Uterus (tissue), 4 donors: ENCODE measurements around the gene TRNP1. TPM values are rescaled to one million over a fixed set of nuclear protein-coding genes. Genes with fewer than 3 reads are reported as not detected.

ENCODE experiments used
- DNase-seq, 2 donors: peaks; one replicate each; pipeline ENCODE4 v3.0.0-alpha.2; 2019 to 2020
- H3K27ac ChIP-seq, 2 donors: fragments of 200-600 bp; sonication (generic); 1 replicate in 1 of 2; 2 replicates in 1 of 2; pipeline ENCODE4 v1.5.1; 2016 to 2018
- H3K27me3 ChIP-seq, 2 donors: fragments of 200-600 bp; sonication (generic); one replicate each; pipeline ENCODE4 v1.5.1; 2018 to 2019; ENCODE audit warnings: control low read depth in 1 of 2
- H3K36me3 ChIP-seq, 2 donors: fragments of 200-600 bp; sonication (generic); one replicate each; pipeline ENCODE4 v1.5.1; 2019; ENCODE audit warnings: control low read depth in 1 of 2
- H3K4me1 ChIP-seq, 2 donors: fragments of 200-600 bp; sonication (generic); one replicate each; pipeline ENCODE4 v1.5.1; 2018 to 2019; ENCODE audit warnings: control low read depth in 1 of 2
- H3K4me3 ChIP-seq, 2 donors: fragments of 200-600 bp; sonication (generic); 1 replicate in 1 of 2; 2 replicates in 1 of 2; pipeline ENCODE4 v1.5.1; 2018 to 2019; ENCODE audit warnings: mild to moderate bottlenecking in 1 of 2
- H3K9me3 ChIP-seq, 2 donors: fragments of 200-600 bp; sonication (generic); one replicate each; pipeline ENCODE4 v1.5.1; 2019; ENCODE audit warnings: control low read depth in 1 of 2
- CTCF ChIP-seq, 4 experiments: fragments of 200-600 bp in 2 of 4; fragments of 450-650 bp in 2 of 4; sonication (generic) in 2 of 4; IDR thresholded peaks; one replicate each; pipeline ENCODE4 v1.5.1; 2016 to 2019; ENCODE audit warnings: antibody characterized with exemption in 4 of 4, mild to moderate bottlenecking in 2 of 4, moderate library complexity in 1 of 4
- POLR2A ChIP-seq, 2 donors: fragments of 450-650 bp; IDR thresholded peaks; one replicate each; pipeline ENCODE4 v1.6.1; 2016; ENCODE audit warnings: antibody characterized with exemption in 2 of 2, mild to moderate bottlenecking in 1 of 2, moderate library complexity in 1 of 2
- intact Hi-C: fragments of 100-400 bp; cut with DNase I; formaldehyde crosslinking; loops from one replicate; pipeline ENCODE4 v1.15.1; 2023; ENCODE audit warnings: low total_unique reads
- total RNA-seq, 4 donors: library from RNA; depleted of rRNA in 3 of 4; stranded (reverse); fragments of >200 nt in 3 of 4; gene quantifications; one replicate each; pipeline versions ENCODE4 v1.1.0 to v1.2.4, GENCODE V29; 2014 to 2023
- donor health status: DM: yes; HTN: yes; CAD: no.

TRNP1 gene
- total RNA-seq, 4 donors from 2014 or later: 1.5 to 11.9 (median 7.2) TPM

- intact Hi-C loops: no loop called here
- no peaks in the 10 kb centered on the region for H3K27me3 ChIP-seq
- no peaks in the 10 kb centered on the region for H3K36me3 ChIP-seq
- no peak for DNase-seq
- TF ChIP-seq POLR2A (IDR thresholded peaks at IDR 0.05) (no peak), CTCF (IDR thresholded peaks at IDR 0.05) (no peak)
- no peaks in the 10 kb centered on the region for H3K4me1 ChIP-seq
- H3K4me3 ChIP-seq: no peak overlapping the region
- H3K9me3 ChIP-seq: no peaks in the 10 kb centered on the region
- no peak overlapping the region for H3K27ac ChIP-seq
These were observed 44.1 kb upstream of the TRNP1 start for GRCh38 chr1:26949266-26949925.

DNA sequence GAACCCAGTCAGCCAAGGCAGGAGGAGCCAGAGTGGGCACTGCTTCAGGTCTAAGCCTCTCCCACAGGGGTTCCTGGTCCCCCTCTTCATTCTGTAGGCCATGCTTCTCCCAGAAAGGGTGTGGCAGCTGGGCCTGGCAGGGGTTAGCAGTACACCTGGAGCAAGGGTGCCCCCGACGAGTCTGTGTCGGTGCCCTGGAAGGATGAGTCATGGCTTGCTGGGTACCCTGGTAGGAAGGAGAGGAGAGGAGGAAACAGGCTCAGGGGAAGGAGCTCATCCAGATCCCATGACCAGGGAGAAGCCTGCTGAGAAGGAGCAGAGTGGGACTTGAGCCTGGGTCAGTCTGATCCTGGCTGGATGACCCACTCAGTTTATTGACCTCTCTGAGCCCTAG lies 43.6 kb upstream of the TRNP1 start:
- H3K27me3 ChIP-seq: no peaks in the 10 kb centered on the region
- intact Hi-C loops: no loop called here
- no peak overlapping the region for H3K27ac ChIP-seq
- no peak for TF ChIP-seq POLR2A (IDR thresholded peaks at IDR 0.05)
- TF ChIP-seq CTCF (IDR thresholded peaks at IDR 0.05): no peak
- H3K9me3 ChIP-seq: no peaks in the 10 kb centered on the region
- H3K4me1 ChIP-seq: no peaks in the 10 kb centered on the region
- H3K4me3 ChIP-seq: no peak overlapping the region
- no peaks in the 10 kb centered on the region for H3K36me3 ChIP-seq
- no peak for DNase-seq

DNA sequence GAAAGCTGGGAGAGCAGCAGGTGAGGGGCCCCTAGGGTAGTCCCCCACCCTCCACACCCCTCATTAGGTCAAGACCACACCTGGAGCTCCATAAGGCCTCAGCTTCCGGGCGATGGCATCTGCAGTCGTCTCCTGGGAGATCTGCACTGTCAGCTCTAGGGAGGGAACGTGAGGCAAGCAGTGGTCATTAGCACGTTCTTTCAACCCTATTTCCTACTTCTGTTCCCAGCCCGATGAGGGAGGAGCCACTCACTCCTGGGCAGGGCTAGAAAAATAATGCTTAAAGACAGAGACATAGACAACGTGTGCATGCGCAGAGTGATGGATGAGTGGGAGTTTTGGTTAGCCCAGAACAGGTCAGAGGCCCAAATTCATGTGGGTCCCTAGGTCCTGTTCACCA lies 42.9 kb upstream of the TRNP1 start:
- Histone ChIP-seq H3K36me3 (no peaks in the 10 kb centered on the region), H3K4me1 (no peaks in the 10 kb centered on the region), H3K27me3 (peaks cover 0 to 3% of the 10 kb centered on the region in 2 donors), H3K4me3 (no peak overlapping the region), H3K9me3 (no peaks in the 10 kb centered on the region), H3K27ac (no peak overlapping the region)
- intact Hi-C loops: no loop called here
- DNase-seq: no peak
- TF ChIP-seq POLR2A (IDR thresholded peaks at IDR 0.05) (no peak), CTCF (IDR thresholded peaks at IDR 0.05) (no peak)

DNA sequence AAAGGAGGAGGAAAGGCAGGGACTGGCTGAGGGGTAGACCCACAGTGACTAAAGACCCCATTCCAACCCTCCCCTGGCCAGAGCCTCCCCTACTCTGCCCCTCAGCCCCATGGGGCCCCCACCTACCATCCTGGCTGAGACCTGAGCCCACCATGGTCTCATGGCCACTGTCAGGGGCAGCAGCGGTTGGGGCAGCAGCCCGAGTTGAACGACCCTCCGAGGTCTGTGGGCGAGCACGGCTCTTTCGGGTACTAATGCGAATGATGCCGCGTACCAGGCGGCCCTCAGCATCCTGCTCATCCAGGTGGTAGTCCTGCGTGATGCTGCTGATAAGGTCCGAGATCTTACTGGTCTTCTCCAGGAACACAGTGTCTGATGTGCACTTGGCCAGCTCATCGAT lies 42.3 kb upstream of the TRNP1 start:
- no peak for DNase-seq
- Histone ChIP-seq H3K9me3 (no peaks in the 10 kb centered on the region), H3K27ac (no peak overlapping the region), H3K27me3 (peaks cover 0 to 3% of the 10 kb centered on the region in 2 donors), H3K4me1 (no peaks in the 10 kb centered on the region), H3K4me3 (no peak overlapping the region), H3K36me3 (no peaks in the 10 kb centered on the region)
- intact Hi-C loops: no loop called here
- TF ChIP-seq CTCF (IDR thresholded peaks at IDR 0.05): no peak
- TF ChIP-seq POLR2A (IDR thresholded peaks at IDR 0.05): no peak

- no peak for DNase-seq
- Histone ChIP-seq H3K36me3 (no peaks in the 10 kb centered on the region), H3K4me3 (no peak overlapping the region), H3K27ac (no peak overlapping the region), H3K4me1 (no peaks in the 10 kb centered on the region), H3K27me3 (peaks cover 0 to 8% of the 10 kb centered on the region in 2 donors), H3K9me3 (no peaks in the 10 kb centered on the region)
- TF ChIP-seq POLR2A (IDR thresholded peaks at IDR 0.05) (no peak), CTCF (IDR thresholded peaks at IDR 0.05) (no peak)
- intact Hi-C loops: no loop called here
These were observed 41.5 kb upstream of the TRNP1 start for GRCh38 chr1:26951821-26952497.
